Islet of Langerhans (tissue), 1 donor: Measurements from ENCODE around the gene ATP11B.
"Not testable (repeated sequence)": the region's sequence is repeated elsewhere in the genome, so short reads cannot be mapped to it uniquely, and the experiment has no call there.

Experiments used
- FAIRE-seq: peaks from one replicate; lab custom pipeline; 2011; peaks lifted over from hg19 to GRCh38; lab: Jason Lieb, UNC

The ATP11B gene

DNA sequence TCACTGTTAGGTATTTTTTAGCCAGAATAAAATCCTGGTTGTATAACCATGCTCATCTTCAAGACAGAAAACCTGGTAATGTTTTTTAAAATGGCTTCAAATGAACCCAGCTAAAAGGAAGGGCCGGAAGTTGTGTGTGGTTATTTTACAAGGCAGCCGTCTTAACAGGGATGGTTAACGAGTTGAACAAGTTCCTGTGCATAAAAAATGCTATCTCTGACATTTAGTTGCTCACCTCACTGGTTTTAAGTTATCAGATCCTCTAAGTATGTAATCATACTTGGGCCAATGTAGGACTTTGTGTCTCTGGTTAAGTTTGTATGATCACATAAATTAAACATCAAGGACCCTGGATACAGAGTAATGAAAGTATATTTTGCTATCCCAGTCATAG lies 2.1 kb downstream of the ATP11B start:
- FAIRE-seq: no peak

DNA sequence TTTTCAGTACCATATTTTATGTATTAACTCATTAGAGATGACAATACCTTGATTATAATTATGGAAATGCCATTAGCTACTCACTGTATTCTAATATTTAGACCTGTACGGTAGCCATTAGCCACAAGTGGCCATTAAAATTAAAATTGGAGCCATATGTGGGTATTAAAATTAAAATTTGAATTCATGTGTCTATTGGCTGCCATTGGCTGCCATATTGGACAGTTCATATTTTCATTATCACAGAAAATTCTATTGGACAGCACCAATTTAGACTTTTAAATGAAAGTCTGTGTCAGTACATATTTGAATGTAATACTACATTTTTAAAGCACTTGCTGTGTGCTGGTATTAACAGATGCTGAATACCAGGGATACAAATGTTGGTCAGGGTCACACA lies 3.0 kb downstream of the ATP11B start:
- FAIRE-seq: no peak

DNA sequence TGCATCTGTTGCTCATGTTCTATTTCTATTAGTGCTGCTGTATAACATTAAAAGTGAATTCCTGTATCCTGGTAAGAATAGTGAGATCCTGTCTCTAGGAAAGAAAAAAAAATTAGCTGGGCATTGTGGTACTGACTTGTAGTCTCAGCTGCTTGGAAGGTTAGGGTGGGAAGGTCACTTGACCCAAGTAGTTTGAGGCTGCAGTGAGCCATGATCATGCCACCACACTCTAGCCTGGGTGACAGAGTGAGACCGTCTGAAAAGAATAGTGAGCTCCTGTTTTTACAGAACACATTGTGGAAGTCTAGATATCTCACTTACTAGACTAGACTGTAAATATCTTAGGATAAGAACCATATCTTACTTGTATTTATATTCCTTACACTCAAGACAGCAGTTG lies 4.6 kb downstream of the ATP11B start:
- no peak for FAIRE-seq

DNA sequence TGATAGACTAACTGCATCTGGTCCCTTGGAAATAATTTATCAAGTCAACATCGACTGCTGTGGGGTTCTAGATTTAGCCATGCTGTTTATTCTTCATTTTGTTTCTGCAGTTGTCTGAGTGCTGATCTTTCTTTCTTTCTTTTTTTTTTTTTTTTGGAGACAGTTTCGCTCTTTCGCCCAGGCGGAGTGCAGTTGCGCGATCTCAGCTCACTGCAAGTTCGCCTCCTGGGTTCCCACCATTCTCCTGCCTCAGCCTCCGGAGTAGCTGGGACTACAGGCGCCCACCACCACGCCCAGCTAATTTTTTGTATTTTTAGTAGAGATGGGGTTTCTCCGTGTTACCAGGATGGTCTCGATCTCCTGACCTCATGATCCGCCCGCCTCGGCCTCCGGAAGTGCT lies 5.8 kb downstream of the ATP11B start:
- FAIRE-seq: not testable (repeated sequence)

DNA sequence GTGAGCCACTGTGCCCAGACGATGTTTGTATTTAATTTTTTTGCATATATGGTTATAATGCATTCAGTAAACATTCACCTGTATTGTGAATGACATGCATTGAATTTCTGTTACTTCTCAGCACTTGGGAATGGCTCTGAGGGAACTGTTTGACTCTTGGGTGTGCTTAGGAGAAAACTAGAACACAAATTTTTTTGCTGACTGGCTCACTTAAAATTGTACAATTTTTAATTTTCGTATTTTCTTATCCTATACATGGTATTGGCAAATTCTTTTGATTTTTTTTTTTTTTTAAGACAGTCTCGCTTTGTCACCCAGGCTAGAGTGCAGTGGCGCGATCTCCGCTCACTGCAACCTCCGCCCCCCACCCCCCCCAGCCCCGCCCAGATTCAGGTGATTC lies 7.2 kb downstream of the ATP11B start:
- no peak for FAIRE-seq

DNA sequence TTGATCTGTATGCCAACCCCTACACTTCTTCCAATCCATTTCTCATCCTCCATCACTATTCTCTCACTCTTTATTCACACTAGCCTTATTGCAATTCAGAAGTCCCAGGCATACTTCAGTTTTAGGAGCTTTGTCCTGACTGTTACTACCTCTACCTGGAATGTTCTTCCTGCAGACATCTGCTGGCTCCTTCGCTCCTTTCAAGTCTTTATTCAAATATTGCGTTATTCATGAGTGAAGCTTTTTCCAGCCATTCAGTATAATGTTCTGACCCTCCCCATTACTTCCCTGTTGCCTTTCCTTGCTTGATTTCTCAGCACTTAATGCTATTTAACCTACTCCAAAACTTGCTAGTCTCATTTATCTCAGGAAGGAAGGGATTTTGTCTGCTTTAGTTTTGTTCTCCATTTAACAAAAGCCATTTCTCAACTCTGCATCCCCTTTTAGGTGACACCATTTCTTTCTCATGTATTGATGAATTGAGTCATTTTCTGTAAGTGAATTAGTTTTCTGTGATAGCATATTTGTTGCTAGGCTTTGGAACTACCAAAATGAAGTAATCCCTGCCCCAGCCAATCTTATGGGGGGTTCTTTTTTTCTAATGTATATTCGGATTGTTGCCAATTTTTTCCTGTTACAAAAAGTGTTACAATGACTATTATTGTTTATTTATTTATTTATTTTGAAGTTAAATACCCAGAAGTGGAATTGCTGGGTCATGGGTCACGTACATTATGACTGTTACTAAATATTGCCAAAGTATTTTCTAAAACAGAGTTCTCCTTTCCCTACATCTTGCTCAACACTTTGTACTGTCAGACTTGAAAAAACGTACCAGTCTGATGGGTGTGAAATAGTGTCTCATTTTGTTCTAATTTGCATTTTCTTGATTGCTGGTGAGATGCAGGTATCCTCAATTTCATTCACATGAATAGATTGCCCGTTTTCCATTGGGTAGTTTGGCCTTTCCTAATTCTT lies 9.4 kb downstream of the ATP11B start:
- no peak for FAIRE-seq

DNA sequence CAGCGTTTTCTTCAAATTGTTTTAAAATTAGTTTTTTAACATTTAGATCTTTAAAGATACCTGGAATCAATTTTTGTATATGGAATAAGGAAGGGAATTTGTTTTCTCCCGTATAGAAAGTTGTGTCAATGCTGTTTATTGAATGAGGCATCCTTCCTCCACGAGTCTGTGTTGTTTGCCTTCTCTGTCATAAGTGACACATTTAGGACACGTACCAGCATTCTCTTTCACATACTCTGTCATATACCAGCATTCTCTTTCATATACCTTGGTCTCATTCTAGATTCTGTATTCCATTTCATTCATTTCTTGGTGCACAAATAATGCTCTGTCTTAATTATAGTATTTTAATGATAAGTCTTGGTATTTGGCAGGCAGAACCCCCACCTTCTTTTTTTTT lies 10.3 kb downstream of the ATP11B start:
- FAIRE-seq: no peak

DNA sequence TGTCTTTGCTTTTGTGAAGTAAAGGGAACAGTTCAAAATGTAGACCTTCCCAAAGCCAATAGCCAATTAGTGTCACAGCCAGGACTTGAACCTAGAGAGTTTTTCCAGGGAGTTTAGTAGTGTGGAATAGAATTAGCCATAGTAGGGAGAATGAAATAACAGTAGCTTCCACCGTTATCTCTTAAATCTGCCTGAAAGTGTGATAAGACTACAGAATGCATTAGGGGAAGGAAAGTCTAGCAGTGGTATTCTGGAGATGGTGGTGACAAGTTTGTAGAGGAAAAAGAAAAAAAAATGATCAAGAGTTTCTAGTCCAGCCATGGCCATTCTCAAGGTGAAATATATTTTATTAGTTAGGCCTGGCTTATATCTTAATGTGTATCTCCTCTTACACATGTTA lies 13.8 kb downstream of the ATP11B start:
- FAIRE-seq: no peak

DNA sequence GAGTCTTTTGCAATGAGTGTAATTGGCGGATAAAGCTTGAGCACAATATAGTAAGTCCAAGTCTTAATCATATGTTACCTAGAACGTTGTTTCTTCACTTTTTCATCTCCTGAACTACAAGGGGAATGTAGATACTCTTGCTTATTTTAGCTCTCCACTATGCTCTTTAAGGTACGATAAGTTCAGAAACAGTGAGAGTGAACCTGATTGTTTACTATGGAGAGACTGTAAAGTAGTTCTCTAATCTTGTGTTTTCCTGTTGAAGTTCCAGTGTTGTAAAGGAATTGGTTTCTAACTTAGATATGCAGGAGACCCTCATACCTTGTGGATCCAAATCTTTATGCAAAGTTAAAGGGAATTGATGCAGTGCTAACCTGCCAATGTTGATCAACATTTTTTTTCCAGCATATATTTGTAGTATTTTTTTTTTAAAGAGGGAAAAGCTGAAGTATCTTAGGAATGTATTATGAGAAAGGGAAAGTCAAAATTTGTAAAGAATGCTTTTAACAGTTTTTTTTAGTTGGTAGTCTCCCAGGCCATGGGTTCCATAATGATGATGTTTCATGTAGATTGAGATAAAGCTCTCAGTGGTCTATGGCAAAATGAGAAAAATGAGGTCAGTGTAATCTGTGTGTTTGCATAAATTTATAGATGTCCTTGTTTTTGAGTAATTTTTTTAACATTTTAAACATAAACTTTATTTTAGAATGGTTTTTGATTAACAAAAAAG lies 14.9 kb downstream of the ATP11B start:
- no peak for FAIRE-seq

DNA sequence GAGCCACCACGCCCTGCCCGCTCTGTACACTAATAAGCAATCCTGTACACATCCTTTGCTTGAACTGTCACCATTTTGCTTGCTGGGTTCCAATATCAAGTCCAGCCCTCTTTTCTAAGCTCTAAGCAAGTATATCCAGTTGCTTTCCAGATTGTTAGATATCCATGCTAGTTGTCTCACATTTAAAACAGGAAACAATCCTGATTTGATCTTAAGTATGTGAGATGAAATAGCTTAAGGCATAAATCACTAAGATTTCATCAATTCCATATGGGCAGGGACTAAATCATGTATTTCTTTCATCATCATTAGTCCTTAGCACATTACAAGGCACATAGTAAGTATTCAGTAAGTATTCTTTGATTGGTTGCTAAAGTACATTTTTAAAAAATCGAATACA lies 16.2 kb downstream of the ATP11B start:
- no peak for FAIRE-seq

DNA sequence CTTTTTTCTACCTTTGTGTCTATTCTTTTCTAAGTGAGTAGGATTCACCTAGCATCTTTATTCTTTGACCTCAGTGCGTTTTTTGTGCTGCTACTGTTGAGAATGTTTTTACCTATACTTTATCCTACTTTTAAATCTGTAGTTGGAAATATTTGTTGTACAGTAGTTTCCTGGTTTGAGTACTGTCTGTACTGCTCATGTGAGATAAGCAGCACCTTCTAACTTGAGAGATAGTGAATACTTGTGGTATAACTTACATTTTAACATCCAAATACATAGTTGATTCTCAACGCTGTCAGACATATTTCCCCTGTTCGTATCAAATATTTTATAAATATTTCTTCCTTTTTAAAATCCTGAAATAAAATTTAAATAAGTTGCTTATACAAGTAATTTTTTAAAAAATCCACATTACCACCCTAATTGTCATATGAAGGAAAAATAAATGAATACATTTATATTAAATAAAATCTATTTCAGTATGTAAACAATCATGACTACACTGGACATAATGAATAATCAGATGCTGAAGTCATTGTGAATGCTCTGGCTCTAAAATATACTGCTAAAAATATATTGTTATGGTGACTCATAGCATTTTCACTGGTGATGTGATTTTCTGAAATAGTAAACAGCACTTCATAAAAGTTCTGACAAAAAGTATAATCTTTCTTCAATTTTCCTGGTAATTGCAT lies 17.4 kb downstream of the ATP11B start:
- FAIRE-seq: no peak

DNA sequence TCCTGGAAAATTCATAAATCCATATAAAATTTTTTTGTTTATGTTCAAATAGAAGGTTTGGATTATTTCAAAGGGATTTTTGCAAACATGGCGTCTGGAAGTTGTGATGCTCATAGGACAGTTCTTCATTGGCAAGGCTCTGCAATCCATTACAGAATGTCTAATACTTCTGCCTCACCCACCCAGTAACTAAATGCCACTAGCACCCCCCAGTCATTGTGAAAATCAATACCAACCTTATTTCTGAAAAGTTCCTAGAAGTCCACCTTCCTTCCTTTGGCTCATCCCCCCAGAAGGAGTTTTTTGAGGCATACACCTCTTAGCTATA lies 17.9 kb downstream of the ATP11B start:
- no peak for FAIRE-seq

DNA sequence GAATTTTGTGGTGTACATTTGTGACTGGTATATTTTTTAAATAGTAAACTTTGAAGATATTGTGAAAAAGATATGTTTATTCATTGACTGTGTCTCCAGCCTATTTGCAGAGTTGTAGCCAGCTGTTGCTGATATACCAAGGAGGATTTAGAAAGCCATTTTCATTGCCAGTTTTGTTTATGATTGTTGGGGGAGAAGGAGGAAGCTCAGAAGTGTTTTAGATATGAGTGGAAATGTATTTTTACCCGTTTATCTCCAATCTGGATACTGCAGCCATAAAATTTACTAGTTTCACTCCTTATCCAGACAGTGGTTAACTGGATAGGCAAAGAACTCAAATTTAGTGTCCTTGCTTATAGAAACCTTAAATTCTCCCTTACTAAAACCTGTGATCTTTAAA lies 18.8 kb downstream of the ATP11B start:
- FAIRE-seq: no peak

DNA sequence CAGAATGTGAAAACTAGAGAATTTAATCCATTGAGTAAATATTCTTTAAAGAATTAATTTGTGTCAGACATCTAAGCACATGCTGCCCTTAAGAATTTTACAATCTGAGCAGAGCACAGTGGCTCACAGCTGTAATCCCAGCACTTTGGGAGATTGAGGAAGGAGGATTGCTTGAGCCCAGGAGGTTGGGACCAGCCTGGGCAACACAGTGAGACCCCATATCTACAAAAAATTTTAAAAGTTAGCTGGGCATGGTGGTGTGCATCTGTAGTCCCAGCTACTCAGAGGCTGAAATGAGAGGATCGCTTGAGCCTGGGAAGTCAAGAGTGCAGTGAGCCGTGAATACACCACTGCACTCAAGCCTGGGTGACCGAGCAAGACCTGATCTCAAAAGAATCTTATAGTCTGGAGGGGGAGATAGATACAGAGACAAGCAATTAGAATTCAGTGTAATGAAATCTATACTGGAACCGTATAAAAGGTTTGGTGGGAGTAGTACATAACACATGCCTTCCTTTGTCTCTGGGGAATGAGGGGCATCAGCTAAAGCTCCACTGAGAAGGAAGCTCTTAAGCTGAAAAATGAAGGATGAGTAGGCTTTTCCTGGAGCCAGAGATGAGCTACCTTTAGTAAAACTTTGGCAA lies 21.2 kb downstream of the ATP11B start:
- FAIRE-seq: no peak

DNA sequence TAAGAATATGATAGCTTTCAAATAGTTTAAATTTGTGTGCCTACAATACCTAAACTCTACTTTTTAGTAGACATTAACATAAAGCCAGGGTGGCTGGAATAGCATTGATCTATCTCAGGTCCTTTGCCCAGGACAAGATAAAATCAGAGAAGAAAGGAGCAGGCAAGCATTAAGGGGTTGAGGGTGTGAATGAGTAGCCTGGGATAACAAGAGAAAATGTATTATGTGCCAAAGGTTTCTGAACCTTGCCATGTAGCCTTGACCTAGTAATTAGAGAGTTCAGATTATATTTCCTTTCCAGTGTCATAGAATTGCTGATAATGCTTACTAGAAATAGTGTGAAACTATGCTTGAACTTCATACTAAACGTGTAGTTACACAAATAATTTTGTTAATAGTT lies 22.9 kb downstream of the ATP11B start:
- FAIRE-seq: no peak

DNA sequence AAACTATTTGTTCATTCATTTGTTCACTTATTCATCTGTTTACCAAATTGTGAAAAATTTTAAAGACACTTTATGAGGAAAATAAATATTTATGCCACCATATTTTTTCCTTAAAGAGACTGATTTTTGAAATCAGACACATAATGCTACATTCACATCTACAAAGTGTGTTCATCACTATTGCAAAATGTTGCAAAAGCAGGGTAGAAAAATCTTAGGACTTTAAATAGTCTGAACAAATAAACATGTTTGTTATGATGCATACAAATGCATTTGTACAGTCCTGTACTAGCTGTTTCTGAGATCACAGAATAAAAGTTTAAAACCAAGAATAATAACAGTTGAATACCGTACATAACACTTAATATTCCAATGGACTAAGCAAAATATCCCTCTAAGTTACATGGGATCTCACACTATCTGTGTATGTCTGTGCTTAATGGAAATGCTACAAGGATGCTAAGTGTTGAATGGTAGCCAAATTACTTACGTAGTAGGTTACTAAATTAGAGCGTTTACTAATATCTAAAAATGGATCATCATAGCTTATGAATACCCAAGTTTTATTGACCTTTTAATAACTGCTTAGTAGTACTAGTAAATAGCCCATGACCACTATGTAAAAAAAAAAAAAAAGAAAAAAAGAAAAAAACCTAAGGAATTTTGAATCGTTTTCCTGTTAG lies 25.1 kb downstream of the ATP11B start:
- FAIRE-seq: no peak

DNA sequence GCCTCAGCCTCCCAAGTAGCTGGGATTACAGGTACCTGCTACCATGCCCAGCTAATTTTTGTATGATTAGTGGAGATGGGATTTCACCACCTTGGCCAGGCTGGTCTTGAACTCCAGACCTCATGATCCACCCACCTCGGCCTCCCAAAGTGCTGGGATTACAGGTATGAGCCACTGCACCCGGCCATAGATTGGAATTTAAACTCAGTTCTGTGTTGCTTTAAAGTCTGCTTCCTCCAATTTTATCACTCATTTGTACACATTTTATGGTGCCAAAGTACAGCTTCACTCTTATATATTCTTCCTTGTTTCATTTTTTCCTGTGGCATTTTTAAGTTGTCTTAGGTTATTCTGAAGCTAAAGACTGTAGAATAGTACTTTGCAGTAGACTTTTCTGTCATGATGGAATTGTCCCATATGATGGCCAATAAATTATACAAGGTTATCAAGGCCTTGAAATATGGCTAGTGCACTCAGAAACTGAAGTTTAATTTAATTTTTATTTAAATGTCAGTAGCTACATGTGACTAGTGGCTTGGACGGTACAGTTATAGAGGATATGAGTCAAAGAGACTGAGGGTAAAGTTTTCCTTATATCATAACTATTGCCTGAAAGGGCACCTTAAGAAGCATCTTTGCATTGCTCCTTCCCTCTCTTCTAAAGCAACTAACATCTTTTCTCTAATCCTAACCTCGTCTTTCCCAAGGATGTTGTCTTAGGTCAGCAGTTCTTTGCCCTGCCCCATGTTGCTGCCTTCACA lies 28.1 kb downstream of the ATP11B start:
- FAIRE-seq: no peak

DNA sequence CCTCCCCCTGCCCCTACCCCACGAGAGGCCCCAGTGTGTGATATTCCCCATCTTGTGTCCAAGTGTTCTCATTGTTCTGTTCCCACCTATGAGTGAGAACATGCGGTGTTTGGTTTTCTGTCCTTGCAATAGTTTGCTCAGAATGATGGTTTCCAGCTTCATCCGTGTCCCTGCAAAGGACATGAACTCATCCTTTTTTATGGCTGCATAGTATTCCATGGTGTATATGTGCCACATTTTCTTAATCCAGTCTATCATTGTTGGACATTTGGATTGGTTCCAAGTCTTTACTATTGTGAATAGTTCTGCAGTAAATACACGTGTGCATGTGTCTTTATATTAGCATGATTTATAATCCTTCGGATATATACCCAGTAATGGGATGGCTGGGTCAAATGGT lies 29.0 kb downstream of the ATP11B start:
- not testable (repeated sequence) for FAIRE-seq

DNA sequence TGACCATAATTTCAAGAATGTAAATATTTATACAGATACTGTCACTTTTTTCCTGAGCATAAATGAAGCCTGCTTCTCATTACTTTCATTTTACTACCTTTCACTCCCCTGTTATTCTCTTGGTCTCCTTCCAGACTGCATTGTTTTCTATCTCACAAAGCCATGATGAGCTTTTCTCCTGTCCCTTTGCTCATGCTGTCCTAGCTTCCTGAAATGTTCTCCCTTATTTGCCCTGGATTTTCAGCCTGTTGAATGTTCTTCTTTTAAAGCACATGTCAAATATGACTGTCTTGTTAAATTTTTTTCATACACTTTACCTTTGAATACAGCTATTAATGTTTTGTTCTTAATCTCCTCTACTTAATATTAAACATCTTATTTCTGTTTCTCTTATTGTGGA lies 31.7 kb downstream of the ATP11B start:
- FAIRE-seq: no peak

DNA sequence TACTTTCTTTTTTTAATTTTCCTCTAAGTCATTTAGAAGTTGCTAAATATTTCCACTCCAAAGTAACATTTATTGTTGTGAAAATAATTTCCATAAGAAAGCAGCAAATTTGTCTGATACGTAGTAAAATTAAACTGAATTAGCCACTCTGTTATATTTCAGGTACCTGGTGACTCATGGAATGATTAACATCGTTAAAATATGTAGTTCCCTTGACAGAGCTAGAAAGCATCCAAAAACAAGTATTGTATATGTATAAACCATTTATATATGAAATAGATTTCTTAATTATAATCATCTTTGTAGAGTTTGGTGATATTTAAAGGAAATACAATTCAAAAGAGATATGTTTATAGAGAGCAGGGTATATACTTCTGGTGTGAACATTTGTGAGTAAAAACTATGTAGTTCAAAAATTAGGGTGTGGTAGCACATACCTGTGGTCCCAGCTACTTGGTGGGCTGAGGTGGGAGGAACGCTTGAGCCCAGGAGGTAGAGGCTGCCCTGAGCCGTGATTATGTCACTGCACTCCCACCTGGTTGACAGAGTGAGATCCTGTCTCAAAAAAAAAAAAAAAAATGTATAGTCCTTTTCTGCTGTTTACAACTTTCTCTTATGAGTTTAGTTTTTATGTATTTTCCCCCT lies 36.6 kb downstream of the ATP11B start:
- FAIRE-seq: peak; percentile 60
